Neural cell (in vitro differentiated cells): ENCODE data around the gene MACF1.

Source experiments
- CTCF ChIP-seq: fragments of 450-650 bp; IDR thresholded peaks from 2 replicates; pipeline ENCODE4 v1.5.1; 2014; ENCODE audit warnings: antibody characterized with exemption, mild to moderate bottlenecking, moderate library complexity; ENCODE audit not compliant: poor library complexity, severe bottlenecking
- EP300 ChIP-seq: fragments of 450-650 bp; conservative IDR thresholded peaks from 2 replicates; pipeline ENCODE4 v1.6.1; 2014; ENCODE audit warnings: antibody characterized with exemption, mild to moderate bottlenecking, moderate library complexity; ENCODE audit not compliant: poor library complexity, severe bottlenecking
- EZH2 ChIP-seq: fragments of 200-600, 300-800 bp; shearing (Covaris generic), sonication (generic); IDR thresholded peaks from 2 replicates; pipeline ENCODE4 v1.6.1; 2014; ENCODE audit warnings: antibody characterized with exemption, low read length, borderline replicate concordance, mild to moderate bottlenecking; ENCODE audit not compliant: insufficient read depth, poor library complexity, severe bottlenecking
- POLR2AphosphoS5 ChIP-seq: IDR thresholded peaks from 2 replicates; pipeline ENCODE4 v1.6.1; 2012
- RAD21 ChIP-seq: fragments of 450-650 bp; conservative IDR thresholded peaks from 2 replicates; pipeline ENCODE4 v1.6.1; 2014; ENCODE audit warnings: antibody characterized with exemption, mild to moderate bottlenecking, moderate library complexity
- TAF1 ChIP-seq: IDR thresholded peaks from 2 replicates; pipeline ENCODE4 v1.6.1; 2012; ENCODE audit warnings: low read depth
- TF ChIP-seq, protein P1 (sequence below): IDR thresholded peaks from 2 replicates; pipeline ENCODE4 v1.6.1; 2012; ENCODE audit warnings: borderline replicate concordance

DNA sequence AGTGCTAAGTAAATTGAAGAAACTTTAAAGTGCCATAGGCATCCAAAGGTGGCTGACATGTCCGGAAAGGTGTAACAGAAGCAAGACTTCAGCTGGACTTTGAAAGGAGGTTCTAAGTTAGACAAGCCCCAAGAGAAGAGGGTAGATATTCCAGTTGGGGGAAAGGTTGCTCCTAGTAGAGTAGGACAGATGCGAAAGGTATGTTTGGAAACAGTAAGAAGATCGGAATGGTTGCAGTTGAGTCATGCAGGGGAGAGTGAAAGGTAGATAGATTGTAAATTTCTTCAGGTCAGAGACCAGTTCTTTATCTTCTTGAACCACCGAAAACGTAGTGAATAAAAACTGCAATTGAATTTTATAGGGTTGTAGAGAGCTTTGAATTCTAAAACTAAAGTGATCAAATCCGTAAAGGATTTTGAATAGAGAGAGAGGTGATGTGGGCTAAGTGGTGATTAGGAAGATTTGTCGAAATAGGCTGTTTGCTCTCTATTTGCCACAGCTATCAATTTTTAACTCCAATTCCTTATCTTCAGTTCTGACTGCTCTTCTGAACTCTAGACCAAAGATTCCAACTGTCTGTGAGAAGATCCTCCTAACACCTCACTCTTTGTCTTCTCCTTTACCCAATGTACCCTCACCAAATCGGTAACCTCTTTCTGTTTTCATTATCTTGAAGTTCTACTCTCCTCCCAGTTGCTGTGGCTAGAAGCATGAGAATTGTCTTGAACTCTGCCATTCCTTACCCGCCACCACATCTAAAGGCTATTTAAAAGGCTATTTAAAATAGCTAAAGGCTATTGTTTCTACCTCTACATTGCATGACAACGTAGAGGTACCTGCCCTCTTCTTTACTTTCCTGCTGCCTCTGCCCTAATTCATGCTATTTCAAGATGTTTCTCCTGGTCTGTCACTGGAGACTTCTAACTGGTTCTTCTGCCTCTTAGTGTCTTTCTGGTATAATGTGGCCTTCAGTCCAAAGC is 16.7 kb downstream of the MACF1 start:
- TF ChIP-seq CTCF, result no peak
- no peak for TF ChIP-seq EP300
- no peak for TF ChIP-seq EZH2
- TF ChIP-seq TAF1, result no peak
- TF ChIP-seq POLR2AphosphoS5, result no peak
- TF ChIP-seq, protein P1, sequence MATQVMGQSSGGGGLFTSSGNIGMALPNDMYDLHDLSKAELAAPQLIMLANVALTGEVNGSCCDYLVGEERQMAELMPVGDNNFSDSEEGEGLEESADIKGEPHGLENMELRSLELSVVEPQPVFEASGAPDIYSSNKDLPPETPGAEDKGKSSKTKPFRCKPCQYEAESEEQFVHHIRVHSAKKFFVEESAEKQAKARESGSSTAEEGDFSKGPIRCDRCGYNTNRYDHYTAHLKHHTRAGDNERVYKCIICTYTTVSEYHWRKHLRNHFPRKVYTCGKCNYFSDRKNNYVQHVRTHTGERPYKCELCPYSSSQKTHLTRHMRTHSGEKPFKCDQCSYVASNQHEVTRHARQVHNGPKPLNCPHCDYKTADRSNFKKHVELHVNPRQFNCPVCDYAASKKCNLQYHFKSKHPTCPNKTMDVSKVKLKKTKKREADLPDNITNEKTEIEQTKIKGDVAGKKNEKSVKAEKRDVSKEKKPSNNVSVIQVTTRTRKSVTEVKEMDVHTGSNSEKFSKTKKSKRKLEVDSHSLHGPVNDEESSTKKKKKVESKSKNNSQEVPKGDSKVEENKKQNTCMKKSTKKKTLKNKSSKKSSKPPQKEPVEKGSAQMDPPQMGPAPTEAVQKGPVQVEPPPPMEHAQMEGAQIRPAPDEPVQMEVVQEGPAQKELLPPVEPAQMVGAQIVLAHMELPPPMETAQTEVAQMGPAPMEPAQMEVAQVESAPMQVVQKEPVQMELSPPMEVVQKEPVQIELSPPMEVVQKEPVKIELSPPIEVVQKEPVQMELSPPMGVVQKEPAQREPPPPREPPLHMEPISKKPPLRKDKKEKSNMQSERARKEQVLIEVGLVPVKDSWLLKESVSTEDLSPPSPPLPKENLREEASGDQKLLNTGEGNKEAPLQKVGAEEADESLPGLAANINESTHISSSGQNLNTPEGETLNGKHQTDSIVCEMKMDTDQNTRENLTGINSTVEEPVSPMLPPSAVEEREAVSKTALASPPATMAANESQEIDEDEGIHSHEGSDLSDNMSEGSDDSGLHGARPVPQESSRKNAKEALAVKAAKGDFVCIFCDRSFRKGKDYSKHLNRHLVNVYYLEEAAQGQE, result no peak
- no peak for TF ChIP-seq RAD21
